Measurements from ENCODE around the gene GPATCH1. TPM values are rescaled to one million over a fixed set of nuclear protein-coding genes. Genes with fewer than 3 reads are reported as not detected.
A peak's percentile ranks its signal among the peaks of the same experiment; 100 is the strongest.

GPATCH1 gene
- total and polyA plus RNA-seq, 9 of the 15 experiments (the other 6 are each of a cell fraction or from before 2014, with no cell fraction given) = 3.7 to 9.7 (median 7.7) TPM

DNA sequence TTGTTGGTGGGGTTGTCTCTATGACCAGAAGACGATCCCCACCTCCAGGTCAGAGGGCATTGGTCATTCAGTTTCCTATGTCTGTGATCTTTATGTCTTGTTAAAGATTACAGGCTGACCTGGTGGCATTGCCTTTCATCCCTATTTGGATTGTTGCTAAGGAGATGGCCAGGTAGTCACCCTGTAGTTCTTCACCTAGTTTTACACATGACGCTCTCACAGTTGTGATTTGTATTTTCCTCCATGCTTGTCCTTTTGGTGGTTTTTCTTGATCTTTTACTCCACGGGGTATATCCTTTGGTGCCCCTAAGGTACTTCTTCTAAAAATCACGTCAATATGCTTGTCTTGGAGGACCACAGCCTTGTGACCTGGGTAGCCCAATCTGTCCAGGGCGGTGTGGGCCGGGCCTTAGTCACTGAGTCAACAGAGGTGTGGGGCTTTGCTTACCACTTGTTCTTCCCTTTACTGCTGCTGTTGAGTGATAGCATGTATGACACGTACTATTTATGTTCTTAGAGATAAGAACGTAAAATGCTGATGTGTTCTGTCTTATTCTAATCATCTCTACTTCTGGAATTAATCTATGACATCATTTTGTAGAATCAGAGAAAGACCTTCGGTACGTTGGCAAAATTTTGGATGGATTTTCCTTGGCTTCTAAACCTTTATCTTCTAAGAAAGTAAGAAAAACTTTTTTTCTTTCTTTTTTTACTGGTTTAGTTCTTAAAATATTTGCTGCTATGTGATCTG is 20.1 kb downstream of the GPATCH1 start (continued):
- TF ChIP-seq TARDBP (IDR thresholded peaks at IDR 0.05) (peak; percentile 47; the same call in 1 of the 2 replicates), AFF1 (IDR thresholded peaks at IDR 0.05; ENCODE audit: low read depth in 1 of 2, partially characterized antibody in 2 of 2) (peak in 1 of 2 experiments; percentile 62), SNRNP70 (optimal IDR thresholded peaks at IDR 0.05; ENCODE audit: low read depth, low read length) (no peak), ZEB2 (IDR thresholded peaks at IDR 0.05) (peak; percentile 85), ZNF668 (CRISPR knock-in tag; IDR thresholded peaks at IDR 0.05) (no peak), GABPB2 (CRISPR knock-in tag; conservative IDR thresholded peaks at IDR 0.05) (no peak), SMAD2 (IDR thresholded peaks at IDR 0.05; ENCODE audit: low read depth, low read length) (no peak), FOXP1 (CRISPR knock-in tag; IDR thresholded peaks at IDR 0.05) (no peak), NFRKB (IDR thresholded peaks at IDR 0.05; ENCODE audit: low read depth) (no peak), BHLHE40 (IDR thresholded peaks at IDR 0.05; ENCODE audit: low read length) (no peak), GATAD2B (IDR thresholded peaks at IDR 0.05; ENCODE audit: borderline replicate concordance) (peak; percentile 77; the same call in 1 of the 2 replicates), TCF7 (IDR thresholded peaks at IDR 0.05; ENCODE audit: borderline replicate concordance) (no peak), HNRNPL (IDR thresholded peaks at IDR 0.05; ENCODE audit: low read depth, low read length) (no peak), NELFE (IDR thresholded peaks at IDR 0.05; ENCODE audit: insufficient read depth, insufficient read length) (no peak), ZBTB5 (IDR thresholded peaks at IDR 0.05) (no peak), HEY1 (CRISPR knock-in tag; IDR thresholded peaks at IDR 0.05; ENCODE audit: borderline replicate concordance) (no peak), CEBPB (tag; IDR thresholded peaks at IDR 0.05) (no peak), SETDB1 (IDR thresholded peaks at IDR 0.05; ENCODE audit: low read length) (no peak), ATF7 (IDR thresholded peaks at IDR 0.05) (peak; percentile 98), SOX6 (IDR thresholded peaks at IDR 0.05) (peak; percentile 93), SREBF1 (IDR thresholded peaks at IDR 0.05; ENCODE audit: borderline replicate concordance, low read depth, low read length) (no peak)
- TF ChIP-seq, protein P1, sequence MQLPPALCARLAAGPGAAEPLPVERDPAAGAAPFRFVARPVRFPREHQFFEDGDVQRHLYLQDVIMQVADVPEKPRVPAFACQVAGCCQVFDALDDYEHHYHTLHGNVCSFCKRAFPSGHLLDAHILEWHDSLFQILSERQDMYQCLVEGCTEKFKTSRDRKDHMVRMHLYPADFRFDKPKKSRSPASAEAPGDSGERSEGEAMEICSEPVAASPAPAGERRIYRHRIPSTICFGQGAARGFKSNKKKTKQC (CRISPR knock-in tag; IDR thresholded peaks at IDR 0.05) = no peak
- TF ChIP-seq, protein P2, sequence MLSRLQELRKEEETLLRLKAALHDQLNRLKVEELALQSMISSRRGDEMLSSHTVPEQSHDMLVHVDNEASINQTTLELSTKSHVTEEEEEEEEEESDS (CRISPR knock-in tag; IDR thresholded peaks at IDR 0.05) = no peak

Measured in K562 (cell line).